HG02943 (cell line): Measurements from ENCODE around the gene EFTUD2.
"Not testable (repeated sequence)": the region's sequence is repeated elsewhere in the genome, so short reads cannot be mapped to it uniquely, and the experiment has no call there.

Experiments used
- ATAC-seq: cut with Tn5 transposase; IDR thresholded peaks from one replicate; pipeline ENCODE4 v1.9.1; 2021; ENCODE audit warnings: mild to moderate bottlenecking, low read depth, moderate library complexity; ENCODE audit not compliant: unreplicated experiment

The EFTUD2 gene

GRCh38 chr17:44825236-44825635 is 74.0 kb downstream of the EFTUD2 start:
- not testable (repeated sequence) for ATAC-seq

- ATAC-seq, result no peak
Observed at GRCh38 chr17:44820631-44821212, 78.5 kb downstream of the EFTUD2 start.

GRCh38 chr17:44818508-44818907 is 80.7 kb downstream of the EFTUD2 start:
- not testable (repeated sequence) for ATAC-seq

- no peak for ATAC-seq
Observed at GRCh38 chr17:44812263-44812662, 87.0 kb downstream of the EFTUD2 start.

GRCh38 chr17:44808656-44809388 is 90.4 kb downstream of the EFTUD2 start:
- not testable (repeated sequence) for ATAC-seq

GRCh38 chr17:44808156-44808555 is 91.1 kb downstream of the EFTUD2 start:
- no peak for ATAC-seq

- ATAC-seq, result no peak
Observed at GRCh38 chr17:44807817-44808155, 91.5 kb downstream of the EFTUD2 start.

GRCh38 chr17:44807093-44807816 is 92.0 kb downstream of the EFTUD2 start:
- no peak for ATAC-seq

GRCh38 chr17:44804302-44805089 is 94.7 kb downstream of the EFTUD2 start:
- no peak for ATAC-seq

- ATAC-seq, result no peak
Observed at GRCh38 chr17:44801880-44802279, 97.4 kb downstream of the EFTUD2 start.
